NCI-H1048 (cell line): ENCODE measurements around the gene ZNHIT2.

Source experiments
- DNase-seq: peaks from one replicate; lab custom pipeline; 2025; lab: John Stamatoyannopoulos, UW

The ZNHIT2 gene

DNA sequence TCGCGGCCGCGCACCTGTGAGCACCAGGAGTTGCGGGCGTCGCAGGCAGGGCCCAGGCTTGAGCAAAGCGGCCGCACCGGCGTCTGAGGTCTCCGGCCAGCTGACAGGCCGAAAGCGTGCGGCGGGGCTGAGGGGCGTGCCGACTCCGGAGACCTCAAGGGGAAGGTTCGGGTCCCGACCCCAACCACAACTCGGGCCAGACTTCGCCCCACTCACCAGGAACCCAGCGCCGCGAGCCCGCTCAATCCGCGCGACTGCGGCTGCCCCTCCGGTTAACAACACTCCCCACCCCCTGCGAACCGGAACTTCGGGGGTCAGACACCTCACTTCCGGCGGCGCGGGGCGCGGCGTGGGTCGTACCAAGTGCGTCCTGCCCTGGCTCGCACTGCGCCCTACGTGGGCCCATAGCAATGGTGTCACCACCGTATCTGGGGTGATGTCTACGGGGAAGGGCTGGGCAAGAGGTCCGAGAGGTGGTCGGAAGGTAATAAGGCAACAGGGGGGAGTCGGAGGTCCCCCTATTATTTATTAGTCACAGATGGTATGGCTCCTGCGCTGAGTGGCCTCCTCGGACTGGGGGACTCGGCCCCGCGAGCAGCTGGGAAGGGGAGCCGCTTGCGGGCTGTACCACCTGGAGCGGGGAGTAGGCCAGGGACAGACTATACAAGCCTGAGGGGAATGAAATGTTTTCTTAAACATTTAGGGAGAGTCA is 16.9 kb upstream of the ZNHIT2 start, which contains the start of gene SYVN1:
Gene SYVN1, minus strand, starts transcription at position 280 of the 712 bp plus-strand sequence. CDS start 918 bp downstream, outside the sequence.
- peak; percentile 41 for DNase-seq

DNA sequence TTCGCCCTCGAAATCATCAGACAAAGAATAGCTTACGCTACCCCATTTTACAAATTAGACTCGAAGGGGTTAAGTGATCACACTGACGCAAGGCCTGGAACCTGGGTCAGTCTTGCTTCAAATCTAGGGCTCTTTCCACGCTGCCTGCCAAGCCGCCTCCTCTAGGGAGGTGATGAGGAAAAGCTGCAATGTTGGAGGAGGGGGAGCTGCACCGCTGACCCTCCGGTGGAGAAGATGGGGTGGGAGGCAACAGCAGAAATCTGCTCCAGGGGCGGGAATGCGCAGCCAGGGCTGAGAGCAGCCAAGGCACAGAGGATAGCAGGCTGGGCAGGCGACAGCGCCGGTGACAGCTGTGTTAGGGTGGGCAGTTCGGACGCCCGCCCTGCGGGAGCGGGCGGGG is 16.2 kb upstream of the ZNHIT2 start:
- no peak for DNase-seq

DNA sequence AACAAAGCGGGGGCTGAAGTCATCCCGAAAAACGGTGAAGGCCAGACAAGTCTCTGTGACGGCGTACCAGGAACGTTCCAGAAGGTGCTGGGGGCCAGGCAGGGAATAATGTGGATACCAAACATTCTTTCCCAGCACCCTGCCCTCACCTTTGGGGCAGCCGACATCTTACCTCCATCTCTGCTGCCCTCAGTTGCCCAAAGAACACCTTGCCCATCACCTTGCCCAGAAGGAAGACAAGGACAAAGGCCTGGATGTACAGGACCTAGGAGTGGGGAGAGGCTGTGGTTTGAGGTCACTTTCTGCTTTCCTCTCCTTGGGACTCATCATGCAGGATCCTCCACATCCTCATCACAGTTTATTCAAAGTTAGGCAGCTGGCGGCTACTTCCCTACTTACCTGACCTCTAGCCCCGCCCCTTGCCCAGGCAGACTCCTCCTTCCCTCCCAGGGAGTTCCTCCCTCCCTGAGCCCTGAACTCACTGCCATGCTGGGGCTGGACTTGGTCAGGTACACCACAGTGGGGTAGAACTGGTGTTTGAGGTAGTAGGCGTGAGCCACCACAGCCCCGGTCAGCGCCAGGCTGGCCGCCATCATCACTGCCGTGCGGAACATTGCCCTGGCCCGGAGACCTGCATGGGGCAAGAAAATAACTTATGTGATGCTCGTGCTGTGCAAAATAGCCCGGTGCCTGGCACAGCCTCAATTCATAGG is 15.6 kb upstream of the ZNHIT2 start:
- no peak for DNase-seq

DNA sequence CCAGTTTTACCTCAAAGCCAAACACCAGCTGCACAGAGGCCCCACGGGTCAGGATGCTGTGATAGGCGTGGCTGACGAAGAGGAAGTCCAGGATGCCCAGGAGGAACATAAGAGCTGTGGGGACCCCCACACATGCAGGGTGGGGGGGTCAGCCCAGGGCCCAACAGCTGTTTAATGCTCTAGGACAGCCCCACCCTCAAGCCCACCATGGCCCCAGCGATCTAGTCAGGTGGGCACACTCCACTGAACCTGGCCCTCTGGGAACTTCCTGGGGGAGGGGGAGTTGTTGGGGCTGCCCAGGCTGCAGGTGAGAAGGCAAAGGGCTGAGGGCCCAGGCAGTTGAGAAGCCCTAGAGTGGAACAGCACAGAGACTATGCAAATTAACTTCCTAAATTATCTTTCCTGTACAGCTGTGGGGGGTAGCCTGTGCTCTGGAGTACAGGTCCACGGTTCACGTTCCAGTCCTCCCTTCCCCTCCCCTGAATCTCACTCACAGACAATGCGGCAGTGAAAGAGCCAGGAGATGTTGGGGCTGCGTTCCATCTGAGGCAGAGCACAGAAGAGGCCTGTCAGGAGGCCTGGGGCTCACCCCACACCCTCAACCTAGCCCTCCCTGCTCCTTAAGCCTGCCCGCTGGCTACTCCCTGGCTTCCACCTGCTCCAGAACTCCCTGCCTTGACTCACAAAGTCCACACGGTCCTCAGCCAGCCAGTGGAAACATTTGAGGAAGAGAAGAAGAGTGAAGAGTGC is 14.9 kb upstream of the ZNHIT2 start:
- DNase-seq: no peak

DNA sequence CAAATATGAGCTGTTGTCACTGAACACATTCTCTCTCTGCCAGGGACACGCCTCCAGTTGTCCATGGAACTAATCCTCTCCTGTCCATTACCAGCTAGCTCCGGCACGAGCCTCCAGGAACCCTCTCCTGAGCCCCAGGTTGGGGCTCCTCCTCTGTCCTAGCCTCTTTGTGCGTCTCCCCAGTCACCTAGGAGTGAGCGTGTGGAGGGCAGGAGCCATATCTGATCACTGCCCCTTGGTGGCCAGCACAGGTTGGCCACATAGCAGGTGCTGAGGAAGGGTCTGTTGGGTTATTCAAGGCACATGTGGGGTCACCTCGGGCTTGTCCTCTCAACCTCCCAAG is 14.4 kb upstream of the ZNHIT2 start:
- DNase-seq: no peak

DNA sequence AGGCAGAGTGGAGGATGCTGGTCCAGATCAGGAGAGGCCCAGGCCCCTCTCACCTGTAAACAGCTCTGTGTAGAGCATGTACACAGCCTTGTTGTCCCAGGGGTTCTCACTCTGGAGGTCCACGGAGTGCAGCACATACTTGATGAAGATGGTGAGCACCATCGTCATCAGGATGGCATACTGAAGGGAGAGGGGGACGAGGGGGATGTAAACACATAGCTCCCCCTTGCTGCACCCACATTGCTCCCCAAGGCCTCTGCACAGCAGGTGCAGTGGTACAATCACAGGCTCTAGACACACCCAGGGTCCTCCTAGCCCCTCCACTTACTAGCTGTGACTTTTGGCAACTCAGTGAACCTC is 13.9 kb upstream of the ZNHIT2 start:
- no peak for DNase-seq

DNA sequence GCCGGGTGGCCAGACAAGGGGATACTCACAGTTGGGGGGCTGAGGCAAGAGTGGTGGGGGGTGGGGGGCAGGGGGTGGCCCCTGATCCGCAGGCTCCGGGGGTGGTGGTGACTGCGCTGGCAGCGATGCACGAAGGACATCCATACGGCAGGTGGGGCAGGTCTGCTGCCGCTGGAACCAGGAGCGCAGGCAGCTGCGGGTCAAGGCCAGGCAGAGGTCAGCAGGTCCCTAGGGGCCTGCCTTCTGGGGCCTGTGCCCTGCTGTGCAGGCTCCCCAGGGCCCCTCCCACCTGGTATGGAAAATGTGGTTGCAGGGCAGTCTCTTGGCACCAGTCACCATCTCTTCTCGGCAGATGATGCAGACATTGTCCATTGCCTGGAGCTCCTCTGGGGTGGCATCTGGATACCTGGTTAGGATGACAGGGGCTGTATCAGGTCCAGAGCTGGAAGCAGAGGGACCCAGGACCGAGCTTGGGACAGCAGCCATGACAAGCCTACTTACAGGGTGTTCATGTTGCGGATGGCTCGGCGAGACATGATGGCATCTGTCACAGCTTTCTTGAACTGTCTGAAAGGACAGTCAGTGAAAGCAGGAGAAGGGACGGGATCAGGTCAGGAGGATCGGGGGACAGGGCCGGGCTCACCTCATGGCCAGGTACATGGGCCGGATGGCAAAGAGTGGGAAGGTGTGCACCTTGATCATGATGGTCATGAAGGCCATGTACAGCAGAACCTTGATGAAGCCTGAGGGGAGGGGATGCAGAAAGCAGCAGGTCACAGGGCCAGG is 13.3 kb upstream of the ZNHIT2 start:
- DNase-seq: no peak

DNA sequence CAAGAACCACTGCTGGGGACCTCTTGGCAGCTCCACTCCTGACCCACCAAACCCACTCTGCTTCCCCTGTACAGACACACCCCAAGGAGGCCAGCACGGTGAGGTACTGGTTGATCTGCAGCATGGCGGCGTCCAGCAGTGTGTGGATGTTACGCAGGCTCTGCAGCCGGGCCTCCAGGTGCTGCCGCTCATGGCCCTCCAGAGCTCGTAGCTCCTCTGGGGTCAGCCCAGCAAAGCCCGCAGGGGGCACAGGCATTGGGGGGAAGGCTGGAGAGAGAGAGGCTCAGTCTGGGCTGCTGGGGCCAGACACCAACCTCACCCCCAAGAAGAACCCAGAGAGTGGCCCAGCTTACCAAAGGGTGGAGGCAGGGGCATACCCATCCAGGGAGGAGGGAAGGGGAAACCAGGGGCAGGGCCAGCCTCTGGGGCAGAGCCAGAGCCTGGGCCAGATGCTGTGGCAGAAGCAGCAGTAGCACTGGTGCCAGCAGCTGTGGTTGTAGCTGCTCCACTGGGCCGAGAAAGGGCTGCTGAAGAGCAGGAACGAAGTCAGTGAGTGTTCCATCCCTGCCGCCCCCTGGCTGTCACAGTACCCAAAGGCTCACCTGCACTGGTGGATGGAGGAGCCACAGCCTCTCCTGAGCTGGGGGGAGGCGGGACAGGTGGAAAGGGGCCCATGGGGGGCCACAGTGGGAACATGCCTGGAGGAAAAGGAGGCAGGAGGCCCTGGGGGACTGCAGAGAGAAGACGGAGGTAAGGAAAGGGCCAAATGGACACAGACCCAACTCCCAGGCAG is 12.3 kb upstream of the ZNHIT2 start:
- DNase-seq: no peak

DNA sequence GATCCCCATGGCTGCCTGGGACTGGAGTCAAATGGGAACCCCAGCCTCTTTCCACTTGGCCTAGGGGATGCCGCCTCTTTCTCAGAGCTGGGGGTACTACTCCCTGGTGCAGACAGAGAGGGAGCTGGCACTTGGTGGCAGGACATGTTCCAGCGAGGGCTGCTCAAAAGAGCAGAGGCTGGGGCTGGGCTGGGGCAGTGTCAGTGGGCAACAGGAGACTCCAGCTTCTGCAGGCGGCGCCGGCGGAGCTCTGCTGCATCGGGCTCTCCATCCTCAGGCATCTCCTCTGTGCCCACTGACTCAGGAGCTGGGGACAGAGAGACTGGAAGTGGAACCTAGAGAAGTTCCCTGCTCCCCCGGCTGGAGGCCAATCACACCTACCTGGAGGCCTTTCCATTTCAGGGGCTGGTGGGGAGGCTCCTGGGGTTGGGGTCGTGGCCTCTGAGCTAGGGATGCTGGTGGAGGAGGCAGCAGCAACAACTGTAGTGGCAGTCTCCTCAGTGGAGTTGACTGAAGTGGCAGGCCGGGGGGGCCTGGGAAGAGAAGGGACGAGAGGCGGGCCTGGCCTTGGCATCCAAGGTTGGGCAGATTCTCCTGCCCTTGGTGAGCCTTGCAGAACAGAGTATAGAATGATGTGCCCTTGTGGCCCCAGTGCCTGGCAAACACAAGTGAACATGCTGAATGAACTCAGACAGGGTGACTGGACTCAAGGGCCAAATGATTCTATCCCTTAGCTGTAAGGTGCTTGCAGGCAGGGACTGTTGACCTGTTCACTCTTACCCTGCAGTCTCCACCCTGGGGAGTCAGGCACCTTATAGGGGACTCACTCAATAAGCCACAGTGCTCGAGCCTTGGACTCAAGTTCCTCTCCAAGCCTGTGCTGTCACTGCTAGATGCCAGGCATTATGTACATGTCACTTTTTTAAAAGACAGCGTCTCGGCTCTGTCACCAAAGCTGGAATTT is 11.0 kb upstream of the ZNHIT2 start:
- DNase-seq: no peak

DNA sequence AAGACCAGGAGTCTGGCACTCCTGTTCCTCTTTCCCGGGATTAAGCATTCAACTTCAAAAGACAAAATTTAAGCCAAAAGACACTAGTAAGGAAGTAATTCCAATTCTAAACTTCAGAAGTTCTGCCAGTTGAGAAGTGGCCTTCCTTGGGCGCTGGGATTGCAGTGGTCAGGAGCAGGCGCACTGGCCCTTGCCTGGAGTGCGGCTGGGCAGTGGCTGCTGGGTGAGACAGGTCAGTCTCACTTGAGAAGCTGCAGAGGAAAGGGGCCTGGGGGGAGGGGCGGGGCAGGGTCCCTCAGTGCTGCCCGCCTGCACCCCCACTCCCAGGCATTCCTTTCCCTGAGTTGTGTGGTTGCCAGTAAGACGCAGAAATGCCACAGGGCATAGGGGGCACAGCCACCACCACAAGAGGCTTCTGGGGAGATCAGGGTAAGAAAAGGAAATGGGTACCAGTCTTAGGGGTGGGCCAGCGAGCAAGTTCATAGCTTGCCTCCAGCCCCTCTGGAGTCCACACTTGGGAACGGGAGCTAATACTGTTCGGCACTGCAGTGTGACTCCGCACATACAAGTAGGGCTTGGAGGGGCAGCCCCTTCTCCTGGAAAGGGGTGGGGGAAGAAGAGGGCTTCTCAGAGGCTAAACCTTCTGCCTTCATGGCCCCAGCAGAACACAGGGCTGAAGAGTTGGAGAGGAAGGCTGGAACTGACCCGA is 10.1 kb upstream of the ZNHIT2 start:
- no peak for DNase-seq

DNA sequence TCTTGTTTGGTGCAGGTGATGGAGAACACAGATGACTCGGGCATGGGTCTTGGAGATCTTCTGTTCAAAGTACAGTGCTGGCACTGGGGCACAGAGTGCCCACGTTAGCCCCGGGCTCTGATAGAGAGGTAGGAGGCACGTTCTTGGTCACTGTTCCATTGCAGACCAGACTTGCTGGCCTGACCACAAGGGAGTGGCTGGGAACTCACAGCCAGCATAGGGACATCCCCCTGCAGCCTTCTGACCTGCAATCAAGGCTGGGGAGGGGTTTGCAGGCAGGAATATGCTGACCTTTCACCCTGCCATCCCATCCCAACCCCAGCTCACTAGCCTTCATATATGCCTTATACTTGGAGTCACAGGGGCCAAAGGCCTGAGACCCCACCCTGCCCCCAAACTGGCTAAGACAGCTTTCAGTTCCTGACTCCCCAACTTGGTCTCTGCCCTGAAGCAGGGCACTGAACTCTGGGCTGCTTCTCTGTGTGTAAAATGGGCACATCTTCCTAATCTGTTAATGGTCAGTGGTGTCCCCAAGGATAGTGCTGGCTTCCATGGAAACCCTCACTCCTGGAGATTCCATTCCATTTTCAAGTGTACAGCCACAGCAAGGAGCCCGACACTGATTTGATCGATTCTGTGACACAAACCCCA is 9.2 kb upstream of the ZNHIT2 start:
- DNase-seq: no peak

DNA sequence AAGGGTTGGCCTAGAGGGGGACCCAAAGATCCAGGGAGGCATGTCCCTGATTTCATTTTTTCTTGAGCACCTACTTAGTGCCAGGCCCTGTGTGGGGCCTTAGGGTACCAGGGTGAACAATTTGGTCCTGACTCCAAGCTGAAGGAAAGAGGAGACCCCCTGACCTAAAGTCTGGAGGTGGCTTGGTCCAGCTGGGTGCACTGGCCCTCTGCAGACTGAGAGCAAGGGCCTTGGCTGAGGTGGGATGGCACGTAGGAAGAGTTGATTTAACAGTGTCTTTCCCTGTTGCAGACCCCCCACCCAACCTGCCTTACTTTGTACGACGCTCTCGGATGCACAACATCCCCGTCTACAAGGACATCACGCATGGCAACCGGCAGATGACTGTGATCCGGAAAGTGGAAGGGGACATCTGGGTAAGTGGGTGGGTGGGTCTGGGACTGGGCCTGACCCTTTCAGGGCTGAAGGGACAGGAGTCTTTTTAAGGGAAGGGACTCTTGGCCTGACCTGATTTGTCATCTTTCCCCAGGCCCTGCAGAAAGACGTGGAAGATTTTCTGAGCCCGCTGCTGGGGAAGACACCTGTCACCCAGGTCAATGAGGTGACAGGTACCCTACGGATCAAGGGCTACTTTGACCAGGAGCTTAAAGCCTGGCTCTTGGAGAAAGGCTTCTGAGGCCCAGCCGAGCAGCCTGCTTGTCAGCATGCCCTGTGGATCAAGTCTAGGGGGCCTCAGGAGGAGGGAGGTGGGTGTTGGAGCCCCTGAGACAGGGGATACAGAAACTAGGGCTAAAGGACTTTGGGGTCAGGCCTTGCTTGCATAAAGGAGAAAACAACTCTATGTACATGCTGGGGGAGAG is 7.9 kb upstream of the ZNHIT2 start:
- DNase-seq: no peak

DNA sequence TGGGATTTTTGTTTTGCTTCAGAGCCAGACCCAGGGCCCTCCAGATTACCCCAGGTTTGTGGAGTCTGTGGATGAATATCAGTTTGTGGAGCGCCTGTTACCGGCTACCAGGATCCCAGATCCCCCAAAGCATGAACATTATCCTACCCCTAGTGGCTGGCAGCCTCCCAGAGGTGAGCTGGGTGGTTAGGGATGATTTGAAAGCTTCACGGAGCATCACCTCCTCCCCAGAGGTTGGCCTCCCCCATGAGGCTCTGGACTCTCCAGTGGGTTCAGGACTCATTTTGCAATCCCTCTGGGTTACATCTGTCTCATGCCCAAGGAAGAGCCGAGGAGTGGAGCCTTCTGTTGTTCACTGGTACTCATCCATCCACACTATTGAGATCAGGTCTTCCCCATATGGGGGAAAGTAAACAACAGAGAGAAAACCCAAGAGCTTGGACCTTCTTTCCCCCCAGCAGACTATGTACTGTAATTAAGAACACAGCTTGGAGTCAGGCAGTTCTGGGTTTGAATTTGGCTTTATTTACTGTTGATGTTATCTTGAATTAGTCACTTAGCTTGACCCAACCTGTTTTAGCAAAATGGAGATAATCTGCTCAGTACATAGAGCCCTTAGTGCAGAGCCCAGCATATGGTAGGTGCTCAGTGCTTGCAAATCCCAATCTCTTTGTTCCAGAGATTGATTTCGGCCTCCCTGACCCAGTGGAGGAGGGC is 7.1 kb upstream of the ZNHIT2 start:
- DNase-seq: no peak

DNA sequence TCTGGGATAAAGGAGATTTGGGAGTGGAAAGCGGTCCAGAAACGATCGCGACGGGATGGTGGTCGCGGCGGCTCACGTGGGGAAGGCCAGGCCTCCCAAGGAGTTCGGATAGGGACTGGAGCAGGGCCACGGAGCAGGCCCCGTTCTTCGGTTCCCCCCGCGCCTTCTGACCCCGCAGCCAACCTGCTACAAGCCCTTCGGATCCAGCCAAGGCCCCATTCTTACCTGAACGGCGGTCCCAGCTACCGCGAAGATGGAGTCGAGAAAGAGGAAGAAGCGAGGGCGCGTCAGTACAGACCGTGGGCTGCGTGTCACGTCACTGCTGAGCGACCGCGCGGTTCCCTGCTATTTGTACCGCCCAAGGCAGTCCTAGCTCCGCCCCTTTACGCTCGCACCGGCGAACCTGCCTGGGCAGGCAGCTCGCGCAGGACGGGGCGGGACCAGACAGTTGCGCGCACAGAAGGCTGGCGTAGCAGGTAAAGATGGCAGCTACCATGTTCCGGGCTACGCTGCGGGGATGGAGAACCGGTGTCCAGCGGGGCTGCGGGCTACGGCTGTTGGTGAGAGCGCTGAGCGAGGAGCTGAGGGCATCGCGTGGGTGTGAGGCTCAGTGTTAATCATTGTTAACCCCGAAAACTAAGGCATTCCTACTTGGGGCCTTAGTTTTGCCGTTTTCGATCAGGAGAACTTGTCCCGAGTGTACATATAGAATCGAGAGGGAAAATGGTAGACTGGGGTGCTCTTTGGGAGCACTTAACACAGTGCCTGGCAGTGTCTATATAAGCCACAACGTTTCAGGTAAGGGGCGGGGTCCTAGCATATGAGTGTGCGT is 4.6 kb upstream of the ZNHIT2 start, which contains the start of the genes FAU and MRPL49:
Gene FAU, minus strand, starts transcription at position 270 of the 832 bp plus-strand sequence. CDS start 321 bp downstream, outside the sequence.
Gene MRPL49, plus strand, starts transcription at position 457 of the 832 bp plus-strand sequence. Its CDS starts 26 bp downstream, at position 483.
- peak; percentile 98 for DNase-seq

DNA sequence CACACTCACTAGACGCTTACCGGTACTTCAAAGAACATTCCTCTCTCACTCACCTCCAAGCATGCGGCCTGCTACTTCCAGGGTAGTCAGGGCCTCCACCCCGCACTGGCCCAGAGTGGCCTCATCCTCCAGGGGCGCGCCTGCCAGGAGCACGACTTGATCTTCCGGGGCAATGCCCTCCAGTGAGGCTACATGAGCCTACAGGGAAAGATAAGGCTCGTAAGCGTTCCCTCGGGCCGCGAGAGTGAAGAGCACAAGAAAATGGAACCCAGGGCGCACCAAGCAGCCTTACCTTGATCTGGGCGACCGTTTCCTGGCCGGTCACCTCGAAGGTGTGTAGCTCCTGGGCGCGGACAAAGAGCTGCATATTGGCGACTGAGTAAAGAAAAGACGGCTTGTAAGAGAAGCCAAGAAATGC is 4.0 kb upstream of the ZNHIT2 start:
- DNase-seq: no peak

DNA sequence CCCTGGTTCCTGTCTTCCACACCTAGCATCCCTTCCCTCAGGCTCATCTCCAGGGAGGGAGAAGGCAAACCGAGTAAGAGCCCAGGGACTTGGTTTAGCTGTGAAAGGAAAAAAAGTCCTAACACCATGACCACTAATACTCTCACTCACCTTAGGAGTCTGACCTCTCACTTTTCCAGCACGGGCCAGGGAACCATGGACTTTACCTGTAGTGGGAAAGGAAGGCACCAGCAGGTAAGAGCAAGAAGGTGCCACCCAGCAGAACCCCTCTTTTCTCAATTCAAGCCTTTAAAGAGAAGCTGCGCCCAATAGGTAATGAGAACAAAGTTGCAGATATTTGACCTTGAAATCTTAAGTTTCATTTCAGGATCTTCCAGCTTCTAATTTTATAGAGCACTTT is 3.3 kb upstream of the ZNHIT2 start:
- no peak for DNase-seq
